ENCODE results near the gene ARPC1B. TPM values are rescaled to one million over a fixed set of nuclear protein-coding genes. Genes with fewer than 3 reads are reported as not detected.
"Not testable (repeated sequence)": the region's sequence is repeated elsewhere in the genome, so short reads cannot be mapped to it uniquely, and the experiment has no call there.

The ARPC1B gene
- polyA plus RNA-seq, 1 experiment: 642 TPM

DNA sequence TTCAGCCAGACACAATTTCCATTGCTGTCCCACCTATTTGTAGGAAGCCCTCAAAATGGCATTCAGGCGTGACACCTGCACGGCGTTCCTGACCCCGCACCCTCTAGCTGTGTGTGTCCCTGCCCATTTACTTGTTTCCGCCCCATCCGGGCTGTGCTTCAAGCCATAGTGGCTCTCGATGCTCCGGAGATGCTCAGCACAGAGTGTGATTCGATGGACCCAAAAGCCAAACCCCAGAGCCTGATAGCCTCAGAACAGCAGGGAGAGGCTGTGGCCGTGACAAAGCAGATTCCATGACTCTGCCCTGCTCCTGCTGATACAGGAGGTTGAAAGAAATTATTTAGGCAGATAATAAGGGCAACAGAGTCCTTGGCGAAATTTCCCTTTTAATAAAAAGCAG lies 47.7 kb downstream of the ARPC1B start:
- H3K27me3 ChIP-seq (ENCODE audit: control insufficient read depth, insufficient read depth, low read length): no peaks in the 10 kb centered on the region
- no peak for DNase-seq (ENCODE audit: low read depth)
- ChIA-PET POLR2A (no interaction called here), CTCF (no interaction called here)
- TF ChIP-seq, protein P1, sequence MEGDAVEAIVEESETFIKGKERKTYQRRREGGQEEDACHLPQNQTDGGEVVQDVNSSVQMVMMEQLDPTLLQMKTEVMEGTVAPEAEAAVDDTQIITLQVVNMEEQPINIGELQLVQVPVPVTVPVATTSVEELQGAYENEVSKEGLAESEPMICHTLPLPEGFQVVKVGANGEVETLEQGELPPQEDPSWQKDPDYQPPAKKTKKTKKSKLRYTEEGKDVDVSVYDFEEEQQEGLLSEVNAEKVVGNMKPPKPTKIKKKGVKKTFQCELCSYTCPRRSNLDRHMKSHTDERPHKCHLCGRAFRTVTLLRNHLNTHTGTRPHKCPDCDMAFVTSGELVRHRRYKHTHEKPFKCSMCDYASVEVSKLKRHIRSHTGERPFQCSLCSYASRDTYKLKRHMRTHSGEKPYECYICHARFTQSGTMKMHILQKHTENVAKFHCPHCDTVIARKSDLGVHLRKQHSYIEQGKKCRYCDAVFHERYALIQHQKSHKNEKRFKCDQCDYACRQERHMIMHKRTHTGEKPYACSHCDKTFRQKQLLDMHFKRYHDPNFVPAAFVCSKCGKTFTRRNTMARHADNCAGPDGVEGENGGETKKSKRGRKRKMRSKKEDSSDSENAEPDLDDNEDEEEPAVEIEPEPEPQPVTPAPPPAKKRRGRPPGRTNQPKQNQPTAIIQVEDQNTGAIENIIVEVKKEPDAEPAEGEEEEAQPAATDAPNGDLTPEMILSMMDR (IDR thresholded peaks at IDR 0.05; ENCODE audit: insufficient read depth, low read depth, low read length): no peak
- no peak overlapping the region for H3K4me3 ChIP-seq (ENCODE audit: low read depth, low read length)
- H3K36me3 ChIP-seq (ENCODE audit: control insufficient read depth, insufficient read depth, low read length): peaks cover 39% of the 10 kb centered on the region

DNA sequence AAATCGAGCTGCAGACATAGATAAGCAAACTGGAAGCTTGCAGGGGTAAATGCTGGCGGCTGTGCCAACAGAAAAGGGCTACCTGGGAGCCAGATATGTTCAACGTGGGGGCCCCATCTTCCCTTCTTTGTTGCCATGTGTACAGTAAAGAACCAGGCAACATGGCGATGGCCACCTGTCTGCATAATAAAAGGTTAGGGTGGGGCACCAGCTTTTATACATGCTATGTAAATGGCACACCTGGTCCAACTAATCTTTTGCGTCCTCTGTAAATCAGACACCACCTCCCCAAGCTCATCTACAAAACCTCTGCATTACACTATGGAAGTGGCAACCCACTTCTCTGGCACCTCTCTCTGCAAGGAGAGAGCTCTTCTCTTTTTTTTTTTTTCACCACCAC lies 48.1 kb downstream of the ARPC1B start:
- no peak for DNase-seq (ENCODE audit: low read depth)

DNA sequence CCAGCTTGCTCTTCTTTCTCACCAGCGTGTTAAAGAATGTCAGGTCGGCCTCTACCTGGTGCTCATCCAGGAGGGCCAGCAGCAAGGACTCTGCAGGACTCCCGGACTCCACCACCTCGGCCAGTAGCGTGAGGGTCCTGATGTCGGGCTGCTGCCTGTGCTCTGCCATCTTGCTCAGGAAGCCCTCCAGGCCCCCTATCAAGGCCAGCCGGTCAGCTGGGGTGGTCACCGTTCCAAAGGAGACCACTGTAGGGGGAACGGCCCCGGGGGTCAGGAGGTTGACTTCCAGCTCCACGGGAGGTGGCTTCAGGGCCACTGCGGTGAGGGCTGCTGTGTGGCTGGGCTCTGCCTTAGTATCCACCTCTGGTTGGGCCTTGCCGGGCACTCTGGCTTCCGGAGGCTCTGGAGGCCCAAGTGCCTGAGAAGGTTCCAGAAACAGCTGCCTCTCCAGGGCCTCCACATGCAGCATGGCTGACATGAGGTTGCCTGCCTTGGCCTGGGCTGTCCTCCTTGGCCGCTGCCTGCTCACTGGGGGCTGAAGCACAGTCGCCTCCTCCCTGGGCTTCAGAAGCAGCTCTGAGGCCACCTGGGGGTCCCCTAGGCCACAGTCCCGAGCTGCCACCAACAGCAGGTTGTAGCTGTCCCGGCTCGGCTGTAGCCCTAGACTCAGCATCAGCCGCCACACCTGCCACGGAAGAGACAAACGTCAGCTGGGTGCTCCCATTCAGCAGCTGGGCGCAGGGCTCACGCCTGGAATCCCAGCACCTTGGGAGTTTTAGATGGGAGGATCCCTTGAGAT lies 50.6 kb downstream of the ARPC1B start:
- TF ChIP-seq, protein P1 (IDR thresholded peaks at IDR 0.05; ENCODE audit: insufficient read depth, low read depth, low read length): no peak
- ChIA-PET CTCF (interaction anchor here (0.6 to 0.9 kb wide), 3 partner anchors 9 to 513 kb away, joined by 3 read pairs; no protein-coding TSS in a partner anchor), POLR2A (no interaction called here)
- Histone ChIP-seq H3K4me3 (ENCODE audit: low read depth, low read length) (no peak overlapping the region), H3K36me3 (ENCODE audit: control insufficient read depth, insufficient read depth, low read length) (peaks cover 28% of the 10 kb centered on the region), H3K27me3 (ENCODE audit: control insufficient read depth, insufficient read depth, low read length) (no peaks in the 10 kb centered on the region)
- DNase-seq (ENCODE audit: low read depth): no peak

More for the DNA sequence above, 48.1 kb downstream of the ARPC1B start:
- CTCF ChIA-PET: no interaction called here
- POLR2A ChIA-PET: no interaction called here
- TF ChIP-seq, protein P1 (IDR thresholded peaks at IDR 0.05; ENCODE audit: insufficient read depth, low read depth, low read length): no peak
- H3K27me3 ChIP-seq (ENCODE audit: control insufficient read depth, insufficient read depth, low read length): no peaks in the 10 kb centered on the region
- H3K36me3 ChIP-seq (ENCODE audit: control insufficient read depth, insufficient read depth, low read length): peaks cover 35% of the 10 kb centered on the region
- H3K4me3 ChIP-seq (ENCODE audit: low read depth, low read length): no peak overlapping the region

DNA sequence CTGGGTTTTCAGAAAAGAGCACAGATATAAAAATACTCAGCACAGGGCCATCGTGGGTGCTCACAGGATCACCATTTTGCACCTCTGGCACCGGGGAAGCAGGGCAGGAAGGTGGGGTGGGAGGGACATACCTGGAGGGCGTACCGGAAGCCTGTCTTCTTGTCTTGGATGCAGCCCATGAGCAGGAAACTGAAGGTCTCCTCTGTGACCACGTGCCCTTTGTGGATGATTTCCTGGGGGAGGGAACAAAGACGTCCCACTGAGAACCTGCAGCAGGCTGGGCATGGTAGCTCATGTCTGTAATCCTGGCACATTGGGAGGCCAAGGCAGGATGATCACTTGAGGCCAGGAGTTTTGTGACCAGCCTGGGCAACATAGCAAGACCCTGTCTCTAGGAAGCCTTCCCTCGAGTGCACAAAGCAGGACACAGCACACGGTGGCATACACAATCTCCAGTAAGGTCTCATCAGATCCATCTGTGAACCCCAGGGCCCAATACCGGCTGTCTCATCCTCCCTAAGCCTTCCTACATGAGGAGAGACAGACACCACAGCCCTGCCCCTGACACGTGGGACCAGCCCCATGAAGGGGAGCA lies 54.5 kb downstream of the ARPC1B start:
- no peak for DNase-seq (ENCODE audit: low read depth)
- POLR2A ChIA-PET: no interaction called here
- CTCF ChIA-PET: no interaction called here

DNA sequence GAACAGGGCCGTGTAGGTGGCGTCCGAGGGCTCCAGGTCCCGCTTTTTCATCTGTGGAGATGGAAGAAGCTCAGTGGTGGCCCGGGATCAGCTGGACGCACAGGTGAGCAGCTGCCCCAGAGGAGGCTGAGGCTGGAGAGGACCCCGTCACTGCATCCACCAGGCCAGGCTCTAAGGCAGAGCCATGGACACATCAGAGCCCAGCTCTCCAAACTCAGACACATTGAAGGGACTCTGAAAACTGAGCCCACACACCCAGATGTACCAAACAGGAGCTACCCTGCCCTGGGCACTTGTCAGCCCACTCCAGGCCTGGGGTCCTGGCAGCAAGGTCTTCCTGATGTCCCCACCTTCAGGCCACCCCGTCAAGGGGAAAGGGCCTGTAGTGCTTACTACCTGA lies 55.2 kb downstream of the ARPC1B start:
- TF ChIP-seq, protein P1 (IDR thresholded peaks at IDR 0.05; ENCODE audit: insufficient read depth, low read depth, low read length): no peak
- H3K36me3 ChIP-seq (ENCODE audit: control insufficient read depth, insufficient read depth, low read length): peaks cover 20% of the 10 kb centered on the region
- H3K27me3 ChIP-seq (ENCODE audit: control insufficient read depth, insufficient read depth, low read length): no peaks in the 10 kb centered on the region
- POLR2A ChIA-PET: no interaction called here
- no peak for DNase-seq (ENCODE audit: low read depth)
- H3K4me3 ChIP-seq (ENCODE audit: low read depth, low read length): no peak overlapping the region
- CTCF ChIA-PET: no interaction called here

More for the DNA sequence above, 54.5 kb downstream of the ARPC1B start:
- Histone ChIP-seq H3K27me3 (ENCODE audit: control insufficient read depth, insufficient read depth, low read length) (no peaks in the 10 kb centered on the region), H3K36me3 (ENCODE audit: control insufficient read depth, insufficient read depth, low read length) (peaks cover 23% of the 10 kb centered on the region), H3K4me3 (ENCODE audit: low read depth, low read length) (no peak overlapping the region)
- TF ChIP-seq, protein P1 (IDR thresholded peaks at IDR 0.05; ENCODE audit: insufficient read depth, low read depth, low read length): no peak

DNA sequence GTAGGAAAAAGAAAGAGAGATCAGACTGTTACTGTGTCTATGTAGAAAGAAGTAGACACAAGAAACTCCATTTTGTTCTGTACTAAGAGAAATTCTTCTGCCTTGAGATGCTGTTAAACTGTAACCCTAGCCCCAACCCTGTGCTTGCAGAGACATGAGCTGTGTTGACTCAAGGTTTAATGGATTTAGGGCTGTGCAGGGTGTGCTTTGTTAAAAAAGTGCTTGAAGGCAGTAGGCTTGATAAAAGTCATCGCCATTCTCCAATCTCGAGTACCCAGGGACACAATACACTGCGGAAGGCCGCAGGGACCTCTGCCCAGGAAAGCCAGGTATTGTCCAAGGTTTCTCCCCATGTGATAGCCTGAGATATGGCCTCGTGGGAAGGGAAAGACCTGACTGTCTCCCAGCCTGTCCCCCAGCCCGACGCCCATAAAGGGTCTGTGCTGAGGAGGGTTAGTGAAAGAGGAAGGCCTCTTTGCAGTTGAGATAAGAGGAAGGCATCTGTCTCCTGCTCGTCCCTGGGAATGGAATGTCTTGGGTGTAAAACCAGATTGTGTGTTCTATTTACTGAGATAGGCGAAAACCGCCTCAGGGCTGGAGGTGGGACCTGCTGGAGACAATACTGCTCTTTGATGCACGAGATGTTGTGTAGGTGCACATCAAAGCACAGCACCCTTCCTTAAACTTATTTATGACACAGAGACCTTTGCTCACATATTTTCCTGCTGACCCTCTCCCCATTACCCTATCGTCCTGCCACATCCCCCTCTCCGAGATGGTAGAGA lies 57.4 kb downstream of the ARPC1B start:
- H3K27me3 ChIP-seq (ENCODE audit: control insufficient read depth, insufficient read depth, low read length); CTCF ChIA-PET; DNase-seq (ENCODE audit: low read depth); H3K4me3 ChIP-seq (ENCODE audit: low read depth, low read length); POLR2A ChIA-PET: not testable (repeated sequence)
- peaks cover 18% of the 10 kb centered on the region for H3K36me3 ChIP-seq (ENCODE audit: control insufficient read depth, insufficient read depth, low read length)

All from BJ (cell line).